Astrocyte (in vitro differentiated cells and primary cell): ENCODE data around the gene OR2T3. TPM values are rescaled to one million over a fixed set of nuclear protein-coding genes. Genes with fewer than 3 reads are reported as not detected.
"Not testable (repeated sequence)": the region's sequence is repeated elsewhere in the genome, so short reads cannot be mapped to it uniquely, and the experiment has no call there.

ENCODE experiments used
- DNase-seq: peaks from one replicate; pipeline ENCODE4 v3.0.0-alpha.2; 2010; ENCODE audit warnings: low read depth
- FAIRE-seq: peaks from 2 replicates; lab custom pipeline; 2011; peaks lifted over from hg19 to GRCh38; lab: Jason Lieb, UNC
- H2AFZ ChIP-seq: 2 replicates; pipeline ENCODE4 v1.6.0; 2012; ENCODE audit warnings: low read depth, low read length, inconsistent platforms
- H3K27ac ChIP-seq: 2 replicates; pipeline ENCODE4 v1.5.1; 2011; ENCODE audit warnings: low read depth, low read length, inconsistent platforms
- H3K27me3 ChIP-seq: 2 replicates; pipeline ENCODE4 v1.6.0; 2011; ENCODE audit warnings: low read length, inconsistent platforms; ENCODE audit not compliant: insufficient read depth
- H3K36me3 ChIP-seq: 2 replicates; pipeline ENCODE4 v1.5.1; 2011; ENCODE audit warnings: low read length, inconsistent platforms; ENCODE audit not compliant: insufficient read depth
- H3K4me1 ChIP-seq: 2 replicates; pipeline ENCODE4 v1.5.1; 2011; ENCODE audit warnings: low read length, inconsistent platforms; ENCODE audit not compliant: insufficient read depth
- H3K4me2 ChIP-seq: 2 replicates; pipeline ENCODE4 v1.6.0; 2012; ENCODE audit warnings: low read length, inconsistent platforms
- H3K4me3 ChIP-seq: 2 replicates; pipeline ENCODE4 v1.5.1; 2011; ENCODE audit warnings: low read depth, mild to moderate bottlenecking, low read length, inconsistent platforms; ENCODE audit not compliant: insufficient read depth
- H3K79me2 ChIP-seq: 2 replicates; pipeline ENCODE4 v1.6.0; 2012; ENCODE audit warnings: mild to moderate bottlenecking, low read length, inconsistent platforms; ENCODE audit not compliant: insufficient read depth
- H3K9ac ChIP-seq: 2 replicates; pipeline ENCODE4 v1.6.0; 2012; ENCODE audit warnings: mild to moderate bottlenecking, low read length, inconsistent platforms
- H3K9me3 ChIP-seq: 2 replicates; pipeline ENCODE4 v1.5.1; 2012; ENCODE audit warnings: low read depth, mild to moderate bottlenecking, low read length, inconsistent platforms; ENCODE audit not compliant: insufficient read depth
- H4K20me1 ChIP-seq: 2 replicates; pipeline ENCODE4 v1.6.0; 2012; ENCODE audit warnings: low read length, inconsistent platforms; ENCODE audit not compliant: insufficient read depth
- H3K27ac Mint-ChIP-seq: one replicate; pipeline ENCODE4 v1.8.0; 2021; ENCODE audit warnings: mild to moderate bottlenecking, mixed read lengths; ENCODE audit not compliant: unreplicated experiment
- H3K27me3 Mint-ChIP-seq: one replicate; pipeline ENCODE4 v1.8.0; 2021; ENCODE audit warnings: low read depth, mixed read lengths; ENCODE audit not compliant: unreplicated experiment
- H3K36me3 Mint-ChIP-seq: one replicate; pipeline ENCODE4 v1.8.0; 2021; ENCODE audit warnings: low read depth, mixed read lengths; ENCODE audit not compliant: unreplicated experiment
- H3K4me1 Mint-ChIP-seq: one replicate; pipeline ENCODE4 v1.8.0; 2021; ENCODE audit warnings: low read depth, mixed read lengths; ENCODE audit not compliant: unreplicated experiment
- H3K4me3 Mint-ChIP-seq: one replicate; pipeline ENCODE4 v1.8.0; 2021; ENCODE audit warnings: mild to moderate bottlenecking, moderate library complexity, mixed read lengths; ENCODE audit not compliant: unreplicated experiment
- H3K9me3 Mint-ChIP-seq: one replicate; pipeline ENCODE4 v1.8.0; 2021; ENCODE audit warnings: mild to moderate bottlenecking, mixed read lengths; ENCODE audit not compliant: unreplicated experiment
- EZH2 ChIP-seq: IDR thresholded peaks from 2 replicates; pipeline ENCODE4 v1.6.1; 2012; ENCODE audit warnings: mild to moderate bottlenecking, low read length, inconsistent platforms; ENCODE audit not compliant: insufficient read depth
- total RNA-seq: library from RNA; stranded (reverse); gene quantifications from 2 replicates; pipeline ENCODE4 v1.2.1, GENCODE V29; 2021
- TF ChIP-seq, protein P1 (sequence below): IDR thresholded peaks from 2 replicates; pipeline ENCODE4 v1.5.1; 2011; ENCODE audit warnings: low read depth, mild to moderate bottlenecking, inconsistent platforms, low read length, moderate library complexity; ENCODE audit not compliant: insufficient read depth

The OR2T3 gene
- total RNA-seq, 1 donor from 2014 or later = not detected

DNA sequence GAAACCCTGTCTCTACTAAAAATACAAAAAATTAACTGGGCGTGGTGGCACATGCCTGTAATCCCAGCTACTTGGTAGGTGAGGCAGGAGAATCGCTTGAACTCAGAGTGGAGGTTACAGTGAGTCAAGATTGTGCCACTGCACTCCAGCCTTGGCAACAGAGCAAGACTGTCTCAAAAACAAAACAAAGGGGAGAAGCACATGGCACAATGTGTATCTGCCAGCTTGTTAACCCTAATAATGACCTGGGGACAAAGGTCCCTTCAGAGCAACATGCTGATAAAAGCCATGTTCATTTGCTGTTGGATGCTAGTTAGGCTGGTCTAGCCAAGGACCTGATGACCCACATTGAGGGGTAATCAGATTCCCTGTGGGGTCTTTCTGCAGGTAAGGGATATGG, 16.5 kb upstream of the OR2T3 start:
- H3K4me1 ChIP-seq, H3K27ac Mint-ChIP-seq, H3K4me3 Mint-ChIP-seq, H3K4me1 Mint-ChIP-seq, H3K9me3 Mint-ChIP-seq, H4K20me1 ChIP-seq, H3K36me3 ChIP-seq, H2AFZ ChIP-seq, H3K27me3 ChIP-seq, H3K36me3 Mint-ChIP-seq, H3K9ac ChIP-seq, H3K4me2 ChIP-seq, DNase-seq, FAIRE-seq, H3K79me2 ChIP-seq, H3K27ac ChIP-seq, H3K27me3 Mint-ChIP-seq, H3K9me3 ChIP-seq, H3K4me3 ChIP-seq: not testable (repeated sequence)

DNA sequence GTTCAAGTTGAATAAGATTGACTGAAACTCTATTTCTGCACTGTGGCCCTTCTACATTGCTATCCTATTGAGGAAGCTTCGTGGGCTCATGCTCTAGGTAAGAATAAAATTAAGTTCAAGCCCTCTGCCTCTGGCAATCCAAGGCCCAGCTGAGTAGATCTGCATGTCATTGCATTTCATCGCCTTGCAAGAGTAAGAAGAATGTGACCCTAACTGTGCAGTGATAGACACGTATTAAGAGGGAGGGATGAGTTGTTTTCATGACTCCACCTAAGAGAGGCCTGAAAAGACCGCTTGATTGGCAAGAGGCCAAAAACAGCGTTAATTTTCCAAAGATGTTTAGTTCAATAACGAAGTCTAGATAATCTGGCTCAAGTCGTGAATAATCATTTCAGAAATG, 14.0 kb upstream of the OR2T3 start:
- not testable (repeated sequence) for H3K4me1 Mint-ChIP-seq, H3K4me1 ChIP-seq, H3K4me2 ChIP-seq, H3K27me3 ChIP-seq, H3K4me3 Mint-ChIP-seq, FAIRE-seq, H3K27me3 Mint-ChIP-seq, H3K27ac ChIP-seq, H3K27ac Mint-ChIP-seq, H3K36me3 ChIP-seq, DNase-seq, H3K4me3 ChIP-seq, H3K9me3 Mint-ChIP-seq, H2AFZ ChIP-seq, H3K9me3 ChIP-seq, H3K79me2 ChIP-seq, H3K36me3 Mint-ChIP-seq, H3K9ac ChIP-seq, H4K20me1 ChIP-seq

- Histone ChIP-seq H3K9me3 (no peaks in the 10 kb centered on the region), H3K4me3 (no peak overlapping the region), H3K79me2 (no peaks in the 10 kb centered on the region), H3K27me3 (no peaks in the 10 kb centered on the region), H3K4me1 (no peaks in the 10 kb centered on the region), H2AFZ (no peak overlapping the region), H4K20me1 (no peaks in the 10 kb centered on the region), H3K36me3 (no peaks in the 10 kb centered on the region), H3K4me2 (no peak overlapping the region), H3K9ac (no peak overlapping the region), H3K27ac (no peak overlapping the region)
- TF ChIP-seq, protein P1, sequence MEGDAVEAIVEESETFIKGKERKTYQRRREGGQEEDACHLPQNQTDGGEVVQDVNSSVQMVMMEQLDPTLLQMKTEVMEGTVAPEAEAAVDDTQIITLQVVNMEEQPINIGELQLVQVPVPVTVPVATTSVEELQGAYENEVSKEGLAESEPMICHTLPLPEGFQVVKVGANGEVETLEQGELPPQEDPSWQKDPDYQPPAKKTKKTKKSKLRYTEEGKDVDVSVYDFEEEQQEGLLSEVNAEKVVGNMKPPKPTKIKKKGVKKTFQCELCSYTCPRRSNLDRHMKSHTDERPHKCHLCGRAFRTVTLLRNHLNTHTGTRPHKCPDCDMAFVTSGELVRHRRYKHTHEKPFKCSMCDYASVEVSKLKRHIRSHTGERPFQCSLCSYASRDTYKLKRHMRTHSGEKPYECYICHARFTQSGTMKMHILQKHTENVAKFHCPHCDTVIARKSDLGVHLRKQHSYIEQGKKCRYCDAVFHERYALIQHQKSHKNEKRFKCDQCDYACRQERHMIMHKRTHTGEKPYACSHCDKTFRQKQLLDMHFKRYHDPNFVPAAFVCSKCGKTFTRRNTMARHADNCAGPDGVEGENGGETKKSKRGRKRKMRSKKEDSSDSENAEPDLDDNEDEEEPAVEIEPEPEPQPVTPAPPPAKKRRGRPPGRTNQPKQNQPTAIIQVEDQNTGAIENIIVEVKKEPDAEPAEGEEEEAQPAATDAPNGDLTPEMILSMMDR = no peak
- TF ChIP-seq EZH2 = no peak
- FAIRE-seq (no peak), DNase-seq (no peak)
- H3K4me3 Mint-ChIP-seq = no peak overlapping the region
- H3K4me1 Mint-ChIP-seq = no peaks in the 10 kb centered on the region
- no peak overlapping the region for H3K27ac Mint-ChIP-seq
- no peaks in the 10 kb centered on the region for H3K27me3 Mint-ChIP-seq
- H3K9me3 Mint-ChIP-seq = peaks cover 7% of the 10 kb centered on the region
- no peaks in the 10 kb centered on the region for H3K36me3 Mint-ChIP-seq
Observed at GRCh38 chr1:248471154-248471553, 2.0 kb upstream of the OR2T3 start.

DNA sequence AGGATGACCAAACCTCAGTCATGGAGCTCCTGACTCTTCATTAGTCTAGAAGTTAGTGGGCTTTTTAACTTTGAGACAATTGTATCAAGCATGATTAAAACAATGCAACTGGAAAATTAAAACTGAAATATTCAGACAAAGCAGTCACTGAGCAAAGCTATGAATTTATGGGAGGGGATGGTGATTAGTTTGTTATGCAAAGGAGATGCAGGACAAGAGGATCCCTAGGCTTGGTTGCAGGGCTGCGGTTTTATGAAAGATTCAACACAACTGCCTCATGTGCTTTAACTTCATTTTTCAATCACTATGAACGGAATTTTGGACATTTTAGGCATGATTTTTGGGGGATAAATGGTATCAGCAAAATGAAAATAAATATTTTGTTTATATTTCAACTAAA, 1.0 kb upstream of the OR2T3 start:
- H3K27me3 Mint-ChIP-seq, H3K4me3 Mint-ChIP-seq, H3K27ac Mint-ChIP-seq, H2AFZ ChIP-seq, H3K4me3 ChIP-seq, FAIRE-seq, H3K9me3 ChIP-seq, H3K27me3 ChIP-seq, H3K9ac ChIP-seq, H3K36me3 ChIP-seq, H4K20me1 ChIP-seq, H3K36me3 Mint-ChIP-seq, H3K4me1 ChIP-seq, H3K27ac ChIP-seq, H3K79me2 ChIP-seq, H3K4me2 ChIP-seq, H3K4me1 Mint-ChIP-seq, H3K9me3 Mint-ChIP-seq, DNase-seq: not testable (repeated sequence)

DNA sequence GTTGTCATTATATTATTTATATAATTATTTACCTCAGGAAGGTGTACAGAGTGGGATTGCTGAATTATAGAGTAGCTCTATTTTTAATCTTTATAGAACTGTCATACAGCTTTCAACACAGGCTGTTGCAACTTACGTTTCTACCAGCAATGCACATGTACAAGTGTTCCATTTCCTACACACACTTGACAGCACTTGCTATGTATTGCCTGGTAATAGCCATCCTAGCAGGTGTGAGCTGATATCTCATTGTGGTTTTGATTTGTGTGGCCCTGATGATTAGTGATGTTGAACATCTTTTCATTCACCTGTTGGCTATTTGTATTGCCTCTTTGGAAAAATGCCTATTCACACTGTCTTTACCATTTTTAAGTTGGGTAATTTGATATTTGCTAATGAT, 2.5 kb downstream of the OR2T3 start:
- DNase-seq, H3K9ac ChIP-seq, H3K9me3 ChIP-seq, H4K20me1 ChIP-seq, H3K4me1 ChIP-seq, H3K9me3 Mint-ChIP-seq, H3K4me3 ChIP-seq, FAIRE-seq, H3K36me3 ChIP-seq, H3K4me2 ChIP-seq, H3K27me3 ChIP-seq, H3K27ac Mint-ChIP-seq, H3K4me3 Mint-ChIP-seq, H3K79me2 ChIP-seq, H3K27me3 Mint-ChIP-seq, H2AFZ ChIP-seq, H3K27ac ChIP-seq, H3K4me1 Mint-ChIP-seq, H3K36me3 Mint-ChIP-seq: not testable (repeated sequence)
